Smooth muscle cell (in vitro differentiated cells): Measurements from ENCODE around the gene AHNAK2. TPM values are rescaled to one million over a fixed set of nuclear protein-coding genes. Genes with fewer than 3 reads are reported as not detected.

Experiments used
- DNase-seq: peaks from one replicate; lab custom pipeline; 2025; ENCODE audit not compliant: unreplicated experiment; lab: John Stamatoyannopoulos, UW
- H2AFZ ChIP-seq: fragments of 200-600 bp; sonication (generic); 2 replicates; pipeline ENCODE4 v1.6.0; 2016; ENCODE audit warnings: antibody characterized with exemption, low read depth, mild to moderate bottlenecking
- H3F3A ChIP-seq: fragments of 200-600 bp; sonication (generic); 2 replicates; pipeline ENCODE4 v1.6.0; 2017; ENCODE audit warnings: antibody characterized with exemption, low read depth
- H3K27ac ChIP-seq: fragments of 200-600 bp; sonication (generic); 2 replicates; pipeline ENCODE4 v1.5.1; 2016; ENCODE audit warnings: low read depth, mild to moderate bottlenecking
- H3K27me3 ChIP-seq: fragments of 200-600 bp; sonication (generic); 2 replicates; pipeline ENCODE4 v1.6.1; 2016; ENCODE audit warnings: low read depth, mild to moderate bottlenecking
- H3K36me3 ChIP-seq: fragments of 200-600 bp; sonication (generic); 2 replicates; pipeline ENCODE4 v1.5.1; 2016; ENCODE audit warnings: low read depth
- H3K4me1 ChIP-seq: fragments of 200-600 bp; sonication (generic); 2 replicates; pipeline ENCODE4 v1.5.1; 2016; ENCODE audit warnings: low read depth
- H3K4me2 ChIP-seq: fragments of 200-600 bp; sonication (generic); 2 replicates; pipeline ENCODE4 v1.6.0; 2016; ENCODE audit warnings: mild to moderate bottlenecking
- H3K4me3 ChIP-seq: fragments of 200-600 bp; sonication (generic); 2 replicates; pipeline ENCODE4 v1.5.1; 2016; ENCODE audit warnings: mild to moderate bottlenecking
- H3K79me2 ChIP-seq: fragments of 200-600 bp; sonication (generic); 2 replicates; pipeline ENCODE4 v1.6.0; 2016; ENCODE audit warnings: low read depth, mild to moderate bottlenecking
- H3K9ac ChIP-seq: fragments of 200-600 bp; sonication (generic); 2 replicates; pipeline ENCODE4 v1.6.0; 2016; ENCODE audit warnings: low read depth
- H3K9me3 ChIP-seq: fragments of 200-600 bp; sonication (generic); replicated peaks from 2 replicates; pipeline ENCODE4 v1.5.1; 2016; ENCODE audit warnings: low read depth
- H4K20me1 ChIP-seq: fragments of 200-600 bp; sonication (generic); 2 replicates; pipeline ENCODE4 v1.6.0; 2016; ENCODE audit warnings: low read depth
- WGBS: methylation state at CpG from one replicate; pipeline ENCODE4 v1.1.7; 2016; ENCODE audit warnings: low lambda C conversion rate; 5-methylcytosine and 5-hydroxymethylcytosine counted together
- polyA plus RNA-seq: library from polyadenylated mRNA; unstranded; fragments of >200 nt; fragmentation: Nextera tagmentation; extraction: Ambion mirVana; gene quantifications from 2 replicates; pipeline ENCODE4 v1.2.1, GENCODE V29; 2016
- total RNA-seq: library from RNA; depleted of rRNA; stranded (reverse); fragments of >200 nt; gene quantifications from 2 replicates; pipeline ENCODE4 v1.2.3, GENCODE V29; 2014
- TF ChIP-seq, protein P1 (sequence below): fragments of 200-600 bp; sonication (generic); IDR thresholded peaks from 2 replicates; pipeline ENCODE4 v1.5.1; 2017; ENCODE audit warnings: borderline replicate concordance, mild to moderate bottlenecking, antibody characterized with exemption; ENCODE audit not compliant: insufficient read depth, poor library complexity, severe bottlenecking

The AHNAK2 gene
- total and polyA plus RNA-seq, 2 experiments from 2014 or later = 10.3 to 53.8 TPM

GRCh38 chr14:104928391-104929133, 49.6 kb downstream of the AHNAK2 start:
- DNase-seq = no peak
- Histone ChIP-seq H2AFZ (no peak overlapping the region), H3K36me3 (no peaks in the 10 kb centered on the region), H3K79me2 (no peaks in the 10 kb centered on the region), H3K27ac (no peak overlapping the region), H3K9me3 (no peaks in the 10 kb centered on the region), H3F3A (no peaks in the 10 kb centered on the region), H3K9ac (no peak overlapping the region), H3K4me1 (no peaks in the 10 kb centered on the region), H3K4me3 (no peak overlapping the region), H3K4me2 (no peak overlapping the region), H4K20me1 (no peaks in the 10 kb centered on the region), H3K27me3 (peaks cover 17% of the 10 kb centered on the region)
- TF ChIP-seq, protein P1, sequence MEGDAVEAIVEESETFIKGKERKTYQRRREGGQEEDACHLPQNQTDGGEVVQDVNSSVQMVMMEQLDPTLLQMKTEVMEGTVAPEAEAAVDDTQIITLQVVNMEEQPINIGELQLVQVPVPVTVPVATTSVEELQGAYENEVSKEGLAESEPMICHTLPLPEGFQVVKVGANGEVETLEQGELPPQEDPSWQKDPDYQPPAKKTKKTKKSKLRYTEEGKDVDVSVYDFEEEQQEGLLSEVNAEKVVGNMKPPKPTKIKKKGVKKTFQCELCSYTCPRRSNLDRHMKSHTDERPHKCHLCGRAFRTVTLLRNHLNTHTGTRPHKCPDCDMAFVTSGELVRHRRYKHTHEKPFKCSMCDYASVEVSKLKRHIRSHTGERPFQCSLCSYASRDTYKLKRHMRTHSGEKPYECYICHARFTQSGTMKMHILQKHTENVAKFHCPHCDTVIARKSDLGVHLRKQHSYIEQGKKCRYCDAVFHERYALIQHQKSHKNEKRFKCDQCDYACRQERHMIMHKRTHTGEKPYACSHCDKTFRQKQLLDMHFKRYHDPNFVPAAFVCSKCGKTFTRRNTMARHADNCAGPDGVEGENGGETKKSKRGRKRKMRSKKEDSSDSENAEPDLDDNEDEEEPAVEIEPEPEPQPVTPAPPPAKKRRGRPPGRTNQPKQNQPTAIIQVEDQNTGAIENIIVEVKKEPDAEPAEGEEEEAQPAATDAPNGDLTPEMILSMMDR = no peak
- 96% methylated on average over 17 of the region's 17 CpGs for WGBS

DNA sequence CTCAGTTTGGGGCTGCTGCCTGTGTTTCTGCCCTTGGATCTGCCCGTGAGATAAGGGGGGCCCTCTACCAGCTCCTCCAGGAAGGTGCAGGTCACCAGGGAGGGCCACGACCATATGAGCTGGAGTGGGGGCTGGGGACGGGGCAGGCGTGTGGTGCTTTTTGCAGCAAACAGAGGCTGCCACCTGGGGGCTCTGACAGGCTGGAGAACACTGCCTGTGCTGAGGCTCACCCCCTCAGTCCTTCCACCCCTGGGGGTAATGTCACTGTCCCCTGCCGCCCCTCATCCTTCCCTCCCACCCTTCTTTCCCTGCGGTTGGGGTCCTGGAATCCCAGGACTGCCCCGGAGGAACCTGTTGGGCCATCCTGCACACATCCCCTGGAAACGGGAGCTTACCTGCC, 50.3 kb downstream of the AHNAK2 start:
- peaks cover 14% of the 10 kb centered on the region for H3K27me3 ChIP-seq
- H3F3A ChIP-seq = no peaks in the 10 kb centered on the region
- H3K4me3 ChIP-seq = no peak overlapping the region
- TF ChIP-seq, protein P1 = no peak
- WGBS = 76% methylated on average over 4 of the region's 8 CpGs
- H4K20me1 ChIP-seq = no peaks in the 10 kb centered on the region
- no peak overlapping the region for H3K4me2 ChIP-seq
- H3K27ac ChIP-seq = no peak overlapping the region
- no peak for DNase-seq
- H3K9me3 ChIP-seq = no peaks in the 10 kb centered on the region
- no peak overlapping the region for H3K9ac ChIP-seq
- no peaks in the 10 kb centered on the region for H3K79me2 ChIP-seq
- H2AFZ ChIP-seq = no peak overlapping the region
- no peaks in the 10 kb centered on the region for H3K36me3 ChIP-seq
- no peaks in the 10 kb centered on the region for H3K4me1 ChIP-seq

DNA sequence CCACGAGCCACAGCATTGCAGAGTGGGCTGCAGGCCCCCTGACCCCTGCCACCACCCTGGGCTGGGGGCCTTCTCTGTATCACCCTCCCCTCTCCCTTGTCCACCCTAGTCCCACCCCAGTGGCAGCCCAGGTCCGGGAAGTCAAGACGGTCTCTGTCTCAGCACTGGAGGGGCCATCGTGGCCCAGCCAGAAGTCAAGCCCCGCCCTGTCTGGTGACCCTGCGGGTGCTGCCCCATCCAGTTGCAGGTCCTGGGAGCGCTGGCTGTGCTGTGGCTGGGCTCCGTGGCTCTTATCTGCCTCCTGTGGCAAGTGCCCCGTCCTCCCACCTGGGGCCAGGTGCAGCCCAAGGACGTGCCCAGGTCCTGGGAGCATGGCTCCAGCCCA, 50.8 kb downstream of the AHNAK2 start:
- Histone ChIP-seq H3K9me3 (no peaks in the 10 kb centered on the region), H4K20me1 (no peaks in the 10 kb centered on the region), H3K4me3 (no peak overlapping the region), H3K79me2 (no peaks in the 10 kb centered on the region), H3K4me2 (no peak overlapping the region), H3K36me3 (no peaks in the 10 kb centered on the region), H2AFZ (no peak overlapping the region), H3K4me1 (no peaks in the 10 kb centered on the region), H3F3A (no peaks in the 10 kb centered on the region), H3K27me3 (peaks cover 11% of the 10 kb centered on the region), H3K9ac (no peak overlapping the region), H3K27ac (no peak overlapping the region)
- TF ChIP-seq, protein P1 = no peak
- DNase-seq = no peak
- 73% methylated on average over 10 of the region's 10 CpGs for WGBS
